HepG2 (cell line): ENCODE measurements around the gene WTAP. TPM values are rescaled to one million over a fixed set of nuclear protein-coding genes. Genes with fewer than 3 reads are reported as not detected.

Source experiments
- CBX1 ChIP-seq: IDR thresholded peaks from one replicate; pipeline ENCODE4 v1.6.1; 2016; ENCODE audit warnings: antibody characterized with exemption, low read depth
- CCDC6 ChIP-seq: sonication (generic); formaldehyde crosslinking; IDR thresholded peaks from 2 replicates; pipeline ENCODE4 v1.8.1; 2022; ENCODE audit warnings: mild to moderate bottlenecking, missing genetic modification reagents, moderate library complexity
- GABPA ChIP-seq, 2 experiments: IDR thresholded peaks; 2 replicates each; pipeline ENCODE4 v1.6.1; 2011 to 2016; ENCODE audit warnings: low read depth in 2 of 2, low read length in 1 of 2, missing biosample characterization in 1 of 2, missing genetic modification characterization in 1 of 2
- JDP2 ChIP-seq: sonication (generic); formaldehyde crosslinking; IDR thresholded peaks from 2 replicates; pipeline ENCODE4 v1.8.1; 2022; ENCODE audit warnings: missing genetic modification reagents, borderline replicate concordance
- MAF1 ChIP-seq: sonication (generic); formaldehyde crosslinking; IDR thresholded peaks from 2 replicates; pipeline ENCODE4 v1.5.0; 2020; ENCODE audit warnings: missing genetic modification reagents, borderline replicate concordance
- MBNL3 ChIP-seq: fragments of 250-450 bp; sonication (Bioruptor Pico); conservative IDR thresholded peaks from 2 replicates; pipeline ENCODE4 v1.8.0; 2022; ENCODE audit warnings: mild to moderate bottlenecking, inconsistent platforms
- SOX13 ChIP-seq, 3 experiments: fragments of 450-650 bp in 1 of 3; sonication (generic) in 1 of 3; formaldehyde crosslinking in 1 of 3; IDR thresholded peaks in 2 of 3; conservative IDR thresholded peaks in 1 of 3; 2 replicates each; pipeline versions ENCODE4 v1.5.0 to v1.6.1; 2016 to 2020; ENCODE audit warnings: antibody characterized with exemption in 1 of 3, mild to moderate bottlenecking in 1 of 3, missing compliant biosample characterization in 1 of 3, missing genetic modification reagents in 1 of 3, moderate library complexity in 1 of 3
- SRSF9 ChIP-seq: fragments of 200-400 bp; formaldehyde crosslinking; IDR thresholded peaks from 2 replicates; pipeline ENCODE4 v1.6.1; 2018; ENCODE audit warnings: borderline replicate concordance, mild to moderate bottlenecking, low read depth, low read length; ENCODE audit not compliant: insufficient read depth, poor library complexity, severe bottlenecking
- ZKSCAN5 ChIP-seq: sonication (generic); formaldehyde crosslinking; IDR thresholded peaks from 2 replicates; pipeline ENCODE4 v1.5.1; 2020; ENCODE audit warnings: mild to moderate bottlenecking, missing genetic modification reagents
- ZNF143 ChIP-seq: sonication (generic); formaldehyde crosslinking; IDR thresholded peaks from 2 replicates; pipeline ENCODE4 v1.4.0; 2020; ENCODE audit warnings: missing genetic modification reagents
- ZNF225 ChIP-seq: sonication (generic); formaldehyde crosslinking; IDR thresholded peaks from 2 replicates; pipeline ENCODE4 v1.4.0; 2020; ENCODE audit warnings: mild to moderate bottlenecking, missing genetic modification reagents
- ZNF543 ChIP-seq: sonication (generic); formaldehyde crosslinking; IDR thresholded peaks from 2 replicates; pipeline ENCODE4 v1.4.0; 2020; ENCODE audit warnings: mild to moderate bottlenecking, missing genetic modification reagents
- ZNF567 ChIP-seq: sonication (generic); formaldehyde crosslinking; IDR thresholded peaks from 2 replicates; pipeline ENCODE4 v1.8.1; 2023; ENCODE audit warnings: mild to moderate bottlenecking, missing genetic modification reagents, borderline replicate concordance
- ZNF713 ChIP-seq: sonication (generic); formaldehyde crosslinking; IDR thresholded peaks from 2 replicates; pipeline ENCODE4 v1.4.0; 2020; ENCODE audit warnings: mild to moderate bottlenecking, missing genetic modification reagents
- ZNF720 ChIP-seq: sonication (generic); formaldehyde crosslinking; IDR thresholded peaks from 2 replicates; pipeline ENCODE4 v1.4.0; 2020; ENCODE audit warnings: missing genetic modification reagents
- polyA plus RNA-seq, 8 experiments: library from polyadenylated mRNA; depleted of rRNA in 3 of 8; stranded (reverse) in 7 of 8; unstranded in 1 of 8; fragments of >200 nt; fragmentation: Illumina TruSeq in 4 of 8; extraction: Trizol in 4 of 8; gene quantifications; 2 replicates each; pipeline versions ENCODE4 v1.2.1 to v1.2.3, GENCODE V29; 2011 to 2016; ENCODE audit warnings: low read depth in 4 of 8, missing spikeins in 1 of 8, mixed read lengths in 1 of 8; ENCODE audit not compliant: insufficient read depth in 1 of 8
- total RNA-seq, 5 experiments: library from RNA; depleted of rRNA; stranded (reverse); fragments of >200 nt; fragmentation: Illumina TruSeq; extraction: Trizol; gene quantifications; 2 replicates each; pipeline ENCODE4 v1.2.3, GENCODE V29; 2016; ENCODE audit warnings: low read depth in 1 of 5
- TF ChIP-seq, protein P1 (sequence below): sonication (generic); formaldehyde crosslinking; IDR thresholded peaks from 2 replicates; pipeline ENCODE4 v1.4.0; 2020; ENCODE audit warnings: missing genetic modification reagents, mild to moderate bottlenecking, borderline replicate concordance
- TF ChIP-seq, protein P2 (sequence below): sonication (generic); formaldehyde crosslinking; IDR thresholded peaks from 2 replicates; pipeline ENCODE4 v1.5.0; 2020; ENCODE audit warnings: mild to moderate bottlenecking, missing genetic modification reagents
- TF ChIP-seq, protein P3 (sequence below): sonication (generic); formaldehyde crosslinking; conservative IDR thresholded peaks from 2 replicates; pipeline ENCODE4 v1.4.0; 2020; ENCODE audit warnings: missing genetic modification reagents
- TF ChIP-seq, protein P4 (sequence below): sonication (generic); formaldehyde crosslinking; IDR thresholded peaks from 2 replicates; pipeline ENCODE4 v1.4.0; 2020; ENCODE audit warnings: missing genetic modification reagents

WTAP gene
- total and polyA plus RNA-seq, 2 of the 13 experiments (the other 11 are each of a cell fraction or from before 2014, with no cell fraction given): 31.6 to 167 TPM

DNA sequence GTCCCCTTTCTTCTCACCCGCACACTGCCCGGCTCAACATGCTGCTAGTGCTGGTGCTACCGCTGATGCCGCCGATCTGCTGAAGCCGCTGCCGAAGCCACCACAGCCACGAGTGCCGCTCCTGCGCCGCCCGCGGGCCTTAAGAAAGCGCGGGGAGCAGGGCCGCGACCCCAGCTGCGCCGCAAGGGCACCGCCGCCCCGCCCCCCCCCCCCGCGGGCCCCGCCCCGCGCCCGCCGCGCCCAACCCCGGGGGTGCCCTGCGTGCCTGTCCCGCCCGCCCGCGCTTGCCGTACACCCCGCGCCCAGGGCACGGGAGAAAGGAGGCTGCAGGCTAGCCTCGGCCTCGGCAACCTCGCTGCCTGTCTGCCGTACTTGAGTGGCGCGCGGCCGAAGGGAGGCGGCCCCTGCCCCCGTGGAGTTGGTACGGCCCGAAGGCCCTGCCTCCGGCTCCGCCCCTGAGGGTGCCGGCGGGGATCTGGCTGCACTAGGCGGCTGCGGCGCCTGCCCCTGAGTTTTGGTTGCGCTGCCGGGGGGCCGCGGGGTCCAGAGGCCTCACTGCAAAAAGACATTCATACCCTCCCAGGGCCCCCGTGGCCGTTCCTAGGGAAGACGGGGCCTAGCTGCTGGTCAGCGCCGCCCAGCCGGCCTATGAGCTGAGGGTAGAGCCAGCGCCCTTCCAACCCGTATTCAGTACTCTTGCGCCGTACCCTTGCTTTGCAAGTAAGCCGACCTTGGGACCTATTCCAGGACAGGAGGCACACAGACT lies 34.0 kb upstream of the WTAP start, which contains the start of gene SOD2 (continued):
- TF ChIP-seq CCDC6 (CRISPR knock-in tag): no peak; the same call in none of the 2 replicates
- no peak for TF ChIP-seq JDP2 (CRISPR knock-in tag)
- TF ChIP-seq ZNF543 (CRISPR knock-in tag): peak; percentile 77
- TF ChIP-seq, protein P1, sequence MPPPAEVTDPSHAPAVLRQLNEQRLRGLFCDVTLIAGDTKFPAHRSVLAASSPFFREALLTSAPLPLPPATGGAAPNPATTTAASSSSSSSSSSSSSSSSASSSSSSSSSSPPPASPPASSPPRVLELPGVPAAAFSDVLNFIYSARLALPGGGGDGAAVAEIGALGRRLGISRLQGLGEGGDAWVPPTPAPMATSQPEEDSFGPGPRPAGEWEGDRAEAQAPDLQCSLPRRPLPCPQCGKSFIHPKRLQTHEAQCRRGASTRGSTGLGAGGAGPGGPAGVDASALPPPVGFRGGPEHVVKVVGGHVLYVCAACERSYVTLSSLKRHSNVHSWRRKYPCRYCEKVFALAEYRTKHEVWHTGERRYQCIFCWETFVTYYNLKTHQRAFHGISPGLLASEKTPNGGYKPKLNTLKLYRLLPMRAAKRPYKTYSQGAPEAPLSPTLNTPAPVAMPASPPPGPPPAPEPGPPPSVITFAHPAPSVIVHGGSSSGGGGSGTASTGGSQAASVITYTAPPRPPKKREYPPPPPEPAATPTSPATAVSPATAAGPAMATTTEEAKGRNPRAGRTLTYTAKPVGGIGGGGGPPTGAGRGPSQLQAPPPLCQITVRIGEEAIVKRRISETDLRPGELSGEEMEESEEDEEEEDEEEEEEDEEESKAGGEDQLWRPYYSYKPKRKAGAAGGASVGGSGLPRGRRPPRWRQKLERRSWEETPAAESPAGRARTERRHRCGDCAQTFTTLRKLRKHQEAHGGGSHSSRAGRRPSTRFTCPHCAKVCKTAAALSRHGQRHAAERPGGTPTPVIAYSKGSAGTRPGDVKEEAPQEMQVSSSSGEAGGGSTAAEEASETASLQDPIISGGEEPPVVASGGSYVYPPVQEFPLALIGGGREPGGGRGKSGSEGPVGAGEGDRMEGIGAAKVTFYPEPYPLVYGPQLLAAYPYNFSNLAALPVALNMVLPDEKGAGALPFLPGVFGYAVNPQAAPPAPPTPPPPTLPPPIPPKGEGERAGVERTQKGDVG (CRISPR knock-in tag): peak; percentile 86
- peak; percentile 54 for TF ChIP-seq ZNF143 (CRISPR knock-in tag)
- peak; percentile 88 for TF ChIP-seq ZNF567 (CRISPR knock-in tag)
- no peak for TF ChIP-seq ZNF720 (CRISPR knock-in tag)
- TF ChIP-seq CBX1: no peak
- no peak; the same call in 1 of the 2 replicates for TF ChIP-seq ZKSCAN5 (CRISPR knock-in tag)
- TF ChIP-seq ZNF713 (CRISPR knock-in tag): peak; percentile 80; the same call in 1 of the 2 replicates
- TF ChIP-seq, protein P2, sequence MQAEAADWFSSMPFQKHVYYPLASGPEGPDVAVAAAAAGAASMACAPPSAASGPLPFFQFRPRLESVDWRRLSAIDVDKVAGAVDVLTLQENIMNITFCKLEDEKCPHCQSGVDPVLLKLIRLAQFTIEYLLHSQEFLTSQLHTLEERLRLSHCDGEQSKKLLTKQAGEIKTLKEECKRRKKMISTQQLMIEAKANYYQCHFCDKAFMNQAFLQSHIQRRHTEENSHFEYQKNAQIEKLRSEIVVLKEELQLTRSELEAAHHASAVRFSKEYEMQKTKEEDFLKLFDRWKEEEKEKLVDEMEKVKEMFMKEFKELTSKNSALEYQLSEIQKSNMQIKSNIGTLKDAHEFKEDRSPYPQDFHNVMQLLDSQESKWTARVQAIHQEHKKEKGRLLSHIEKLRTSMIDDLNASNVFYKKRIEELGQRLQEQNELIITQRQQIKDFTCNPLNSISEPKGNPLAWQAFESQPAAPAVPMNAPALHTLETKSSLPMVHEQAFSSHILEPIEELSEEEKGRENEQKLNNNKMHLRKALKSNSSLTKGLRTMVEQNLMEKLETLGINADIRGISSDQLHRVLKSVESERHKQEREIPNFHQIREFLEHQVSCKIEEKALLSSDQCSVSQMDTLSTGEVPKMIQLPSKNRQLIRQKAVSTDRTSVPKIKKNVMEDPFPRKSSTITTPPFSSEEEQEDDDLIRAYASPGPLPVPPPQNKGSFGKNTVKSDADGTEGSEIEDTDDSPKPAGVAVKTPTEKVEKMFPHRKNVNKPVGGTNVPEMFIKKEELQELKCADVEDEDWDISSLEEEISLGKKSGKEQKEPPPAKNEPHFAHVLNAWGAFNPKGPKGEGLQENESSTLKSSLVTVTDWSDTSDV: peak; percentile 38; the same call in 1 of the 2 replicates
- TF ChIP-seq GABPA (IDR thresholded peaks at IDR 0.05; ENCODE audit: low read depth, low read length): no peak
- TF ChIP-seq GABPA (CRISPR knock-in tag; IDR thresholded peaks at IDR 0.05; ENCODE audit: low read depth): 0 out of 2 replicates have a peak, but pooled peaks have one; percentile 11
- TF ChIP-seq MAF1 (CRISPR knock-in tag): no peak; the same call in 1 of the 2 replicates
- TF ChIP-seq, protein P3, sequence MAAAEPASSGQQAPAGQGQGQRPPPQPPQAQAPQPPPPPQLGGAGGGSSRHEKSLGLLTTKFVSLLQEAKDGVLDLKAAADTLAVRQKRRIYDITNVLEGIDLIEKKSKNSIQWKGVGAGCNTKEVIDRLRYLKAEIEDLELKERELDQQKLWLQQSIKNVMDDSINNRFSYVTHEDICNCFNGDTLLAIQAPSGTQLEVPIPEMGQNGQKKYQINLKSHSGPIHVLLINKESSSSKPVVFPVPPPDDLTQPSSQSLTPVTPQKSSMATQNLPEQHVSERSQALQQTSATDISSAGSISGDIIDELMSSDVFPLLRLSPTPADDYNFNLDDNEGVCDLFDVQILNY (CRISPR knock-in tag): peak; percentile 55
- TF ChIP-seq ZNF225: 0 out of 2 replicates have a peak, but pooled peaks have one; percentile 65
- TF ChIP-seq SOX13 (IDR thresholded peaks at IDR 0.05): peak; percentile 63; the same call in 1 of the 2 replicates
- TF ChIP-seq SOX13 (CRISPR knock-in tag; conservative IDR thresholded peaks at IDR 0.05 in 1 of 2, IDR thresholded peaks at IDR 0.05 in 1 of 2): peak in 1 of 2 experiments; percentile 35; a peak in 1 of 4 replicates
- TF ChIP-seq, protein P4, sequence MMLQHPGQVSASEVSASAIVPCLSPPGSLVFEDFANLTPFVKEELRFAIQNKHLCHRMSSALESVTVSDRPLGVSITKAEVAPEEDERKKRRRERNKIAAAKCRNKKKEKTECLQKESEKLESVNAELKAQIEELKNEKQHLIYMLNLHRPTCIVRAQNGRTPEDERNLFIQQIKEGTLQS (CRISPR knock-in tag): peak; percentile 56
- TF ChIP-seq SRSF9: no peak
- TF ChIP-seq MBNL3: no peak
